WERI-Rb-1 (cell line): ENCODE data around the gene ZDHHC5.

Experiments
- DNase-seq: peaks from one replicate; pipeline ENCODE4 v3.0.0-alpha.2; 2020
- H3K27ac ChIP-seq: fragments of 250-450 bp; sonication (Bioruptor Pico); 2 replicates; pipeline ENCODE4 v1.5.1; 2020; ENCODE audit warnings: mild to moderate bottlenecking, moderate library complexity
- H3K27me3 ChIP-seq: fragments of 250-450 bp; sonication (Bioruptor Pico); 2 replicates; pipeline ENCODE4 v1.5.1; 2021; ENCODE audit warnings: mild to moderate bottlenecking, low read depth, moderate library complexity; ENCODE audit not compliant: insufficient read depth, severe bottlenecking
- H3K36me3 ChIP-seq: fragments of 250-450 bp; sonication (Bioruptor Pico); 2 replicates; pipeline ENCODE4 v1.5.1; 2020; ENCODE audit warnings: mild to moderate bottlenecking, moderate library complexity
- H3K4me3 ChIP-seq: 2 replicates; pipeline ENCODE4 v1.5.1; 2011; ENCODE audit warnings: low read depth, mild to moderate bottlenecking, control low read depth, low read length
- H3K9me3 ChIP-seq: fragments of 250-450 bp; sonication (Bioruptor Pico); 2 replicates; pipeline ENCODE4 v1.5.1; 2021; ENCODE audit warnings: mild to moderate bottlenecking, moderate library complexity; ENCODE audit not compliant: severe bottlenecking
- CTCF ChIP-seq: IDR thresholded peaks from 2 replicates; pipeline ENCODE4 v1.5.1; 2011; ENCODE audit warnings: low read depth, mild to moderate bottlenecking, control low read depth, inconsistent platforms, low read length

ZDHHC5 gene

DNA sequence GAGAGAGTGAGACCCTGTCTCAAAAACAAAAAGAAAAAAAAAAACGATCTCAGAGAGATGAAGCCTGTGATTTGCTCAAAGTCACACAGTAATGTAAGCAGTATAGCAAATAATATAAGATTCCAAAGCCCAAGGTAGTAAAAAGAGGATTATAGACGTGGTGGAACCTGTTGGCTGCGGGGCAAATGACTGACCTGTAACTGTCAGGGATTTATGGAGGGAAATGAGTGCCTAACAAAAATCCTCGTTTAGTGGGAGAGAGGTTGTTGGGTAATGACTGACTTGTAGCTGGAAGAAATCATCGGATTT lies 11.1 kb upstream of the ZDHHC5 start:
- TF ChIP-seq CTCF = no peak
- Histone ChIP-seq H3K9me3 (no peaks in the 10 kb centered on the region), H3K27me3 (peaks cover under 1% of the 10 kb centered on the region), H3K36me3 (peaks cover 21% of the 10 kb centered on the region), H3K27ac (peak overlapping the region; percentile 91), H3K4me3 (peak overlapping the region; percentile 97)
- DNase-seq = no peak

DNA sequence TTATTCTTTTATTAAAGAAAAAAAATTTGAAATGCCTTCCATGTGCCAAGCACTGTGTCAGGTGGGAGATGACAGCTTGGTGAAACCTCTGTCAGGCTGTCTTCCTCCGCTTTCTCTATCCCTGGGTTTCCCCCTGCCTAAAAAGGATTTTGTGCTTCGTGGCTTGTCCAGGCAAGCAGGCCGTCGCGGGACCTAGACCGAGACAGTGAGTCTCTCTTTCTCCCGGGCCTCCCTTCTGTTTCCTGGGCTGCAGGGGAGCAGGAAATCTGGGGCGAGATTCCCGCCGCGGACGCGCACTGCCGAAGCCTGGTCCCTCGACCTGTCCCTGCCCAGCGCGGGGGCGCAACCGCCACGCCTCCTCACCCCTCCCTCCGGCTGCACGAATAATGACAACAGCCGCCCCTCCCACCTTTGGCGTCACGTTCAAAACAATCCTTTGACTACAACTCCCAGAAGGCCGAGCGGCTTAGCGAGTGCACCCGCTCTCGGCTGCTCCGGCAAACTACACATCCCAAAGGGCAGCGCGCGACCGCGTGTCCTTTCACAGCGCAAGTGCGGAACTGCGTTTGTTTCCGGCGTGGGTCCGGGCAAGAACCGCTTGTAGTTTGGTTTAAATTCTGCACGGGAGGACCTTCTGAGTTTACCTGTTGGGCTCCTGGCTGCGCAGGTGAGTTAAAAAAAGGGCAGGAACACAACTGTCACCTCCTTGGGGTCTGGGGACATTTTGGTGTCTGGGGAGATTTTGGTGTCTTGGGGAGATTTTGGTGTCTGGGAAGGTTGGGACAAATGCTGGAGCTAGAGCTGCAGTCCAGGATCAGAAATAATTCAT lies 10.5 kb upstream of the ZDHHC5 start, which contains the start of gene CLP1:
Gene CLP1 (plus strand): TSS at position 569 of the 829 bp plus-strand sequence. CDS start 1,715 bp downstream, outside the sequence.
- H3K27me3 ChIP-seq = no peaks in the 10 kb centered on the region
- H3K9me3 ChIP-seq = no peaks in the 10 kb centered on the region
- H3K27ac ChIP-seq = peak within 1 kb of the TSS; percentile 91
- peaks cover 27% of the 10 kb centered on the region for H3K36me3 ChIP-seq
- H3K4me3 ChIP-seq = peak within 1 kb of the TSS; percentile 97
- DNase-seq = peak; percentile 99
- no peak for TF ChIP-seq CTCF

DNA sequence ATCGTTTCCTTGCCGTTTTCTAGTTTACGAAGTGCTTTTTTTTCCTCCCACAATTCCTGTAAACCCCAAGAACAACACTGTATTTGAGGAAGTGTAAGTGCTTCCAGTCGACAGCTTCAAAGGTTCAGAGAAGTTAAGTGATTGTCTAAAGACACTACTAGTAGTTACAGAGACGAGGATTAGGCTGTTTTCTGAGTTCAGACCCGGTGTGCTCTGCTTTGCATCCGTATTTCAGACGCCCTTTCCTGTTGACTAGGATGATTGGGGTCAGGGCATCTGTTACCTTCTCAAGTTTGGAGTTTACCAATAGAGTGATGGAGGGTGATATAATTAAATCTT lies 9.9 kb upstream of the ZDHHC5 start:
- H3K27me3 ChIP-seq = no peaks in the 10 kb centered on the region
- no peak for TF ChIP-seq CTCF
- H3K9me3 ChIP-seq = no peaks in the 10 kb centered on the region
- no peak for DNase-seq
- H3K4me3 ChIP-seq = peak overlapping the region; percentile 97
- H3K36me3 ChIP-seq = peaks cover 28% of the 10 kb centered on the region
- H3K27ac ChIP-seq = peak overlapping the region; percentile 40

DNA sequence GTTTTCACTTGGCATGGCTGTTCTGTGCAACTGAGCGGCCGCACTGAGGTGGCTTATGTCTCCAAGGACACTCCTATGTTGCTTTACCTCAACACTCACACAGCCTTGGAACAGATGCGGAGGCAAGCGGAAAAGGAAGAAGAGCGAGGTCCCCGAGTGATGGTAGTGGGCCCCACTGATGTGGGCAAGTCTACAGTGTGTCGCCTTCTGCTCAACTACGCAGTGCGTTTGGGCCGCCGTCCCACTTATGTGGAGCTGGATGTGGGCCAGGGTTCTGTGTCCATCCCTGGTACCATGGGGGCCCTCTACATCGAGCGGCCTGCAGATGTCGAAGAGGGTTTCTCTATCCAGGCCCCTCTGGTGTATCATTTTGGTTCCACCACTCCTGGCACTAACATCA lies 8.2 kb upstream of the ZDHHC5 start:
- TF ChIP-seq CTCF = no peak
- H3K9me3 ChIP-seq = no peaks in the 10 kb centered on the region
- H3K36me3 ChIP-seq = peaks cover 28% of the 10 kb centered on the region
- H3K27ac ChIP-seq = no peak overlapping the region
- no peak overlapping the region for H3K4me3 ChIP-seq
- DNase-seq = no peak
- H3K27me3 ChIP-seq = no peaks in the 10 kb centered on the region

GRCh38 chr11:57662893-57663292 lies 5.0 kb upstream of the ZDHHC5 start:
- no peaks in the 10 kb centered on the region for H3K27me3 ChIP-seq
- H3K9me3 ChIP-seq = no peaks in the 10 kb centered on the region
- H3K27ac ChIP-seq = no peak overlapping the region
- peaks cover 29% of the 10 kb centered on the region for H3K36me3 ChIP-seq
- TF ChIP-seq CTCF = peak; percentile 41; the same call in 1 of the 2 replicates
- DNase-seq = no peak
- no peak overlapping the region for H3K4me3 ChIP-seq

- H3K27me3 ChIP-seq = no peaks in the 10 kb centered on the region
- no peak for TF ChIP-seq CTCF
- no peak overlapping the region for H3K27ac ChIP-seq
- no peak for DNase-seq
- peaks cover 33% of the 10 kb centered on the region for H3K36me3 ChIP-seq
- no peak overlapping the region for H3K4me3 ChIP-seq
- H3K9me3 ChIP-seq = no peaks in the 10 kb centered on the region
Measured at GRCh38 chr11:57663975-57664374, 3.9 kb upstream of the ZDHHC5 start.
